K562 (cell line): Measurements from ENCODE around the gene TRIM33. TPM values are rescaled to one million over a fixed set of nuclear protein-coding genes. Genes with fewer than 3 reads are reported as not detected.

Experiments used
- ATAC-seq: fragments of 200-7000 bp; cut with Tn5 transposase; 3 replicates; pipeline ENCODE4 v1.9.1; 2020; ENCODE audit warnings: moderate library complexity
- BruUV-seq: library from RNA; stranded (reverse); fragments of 400-500 nt; replicated peaks from 2 replicates; lab custom pipeline; 2021; lab: Mats Ljungman, UMichigan
- CTCF ChIA-PET: fragments of 300-600 bp; formaldehyde crosslinking; extraction: SDS; loops from one replicate; lab custom pipeline; 2021; ENCODE audit warnings: low intra/inter-chr PET ratio; lab: Yijun Ruan, JAX
- POLR2A ChIA-PET: fragments of 300-600, 350-650 bp; sonication (Branson Sonifier 250); formaldehyde crosslinking; extraction: SDS; loops from one replicate; lab custom pipeline; 2021; ENCODE audit warnings: antibody characterized with exemption, inconsistent platforms; lab: Yijun Ruan, JAX
- DNase-seq, 4 experiments: peaks; one replicate each; pipeline versions ENCODE4 v3.0.0 to v3.0.0-alpha.2; 2011 to 2018; ENCODE audit warnings: low spot score in 3 of 4, mixed read lengths in 3 of 4; ENCODE audit errors: extremely low read depth in 1 of 4
- FAIRE-seq: peaks from 2 replicates; lab custom pipeline; 2011; peaks lifted over from hg19 to GRCh38; lab: Jason Lieb, UNC
- H2AFZ ChIP-seq: 2 replicates; pipeline ENCODE4 v1.6.0; 2011; ENCODE audit warnings: low read depth, low read length, control low read depth, inconsistent platforms
- H3K27ac ChIP-seq: fragments of 200-600 bp; 3 replicates; pipeline ENCODE4 v1.8.0; 2011; ENCODE audit warnings: low read depth, mild to moderate bottlenecking, control low read depth, inconsistent platforms, low read length, moderate library complexity, mixed read lengths; ENCODE audit errors: extremely low read depth
- H3K27me3 ChIP-seq, 2 experiments: fragments of 300-600 bp in 1 of 2; 2 replicates in 1 of 2; 3 replicates in 1 of 2; pipeline versions ENCODE4 v1.6.0 to v1.8.0; 2011; ENCODE audit warnings: inconsistent platforms in 2 of 2, low read length in 2 of 2, mild to moderate bottlenecking in 1 of 2, mixed read lengths in 1 of 2, moderate library complexity in 1 of 2; ENCODE audit not compliant: control insufficient read depth in 2 of 2, insufficient read depth in 2 of 2
- H3K36me3 ChIP-seq: fragments of 300-600 bp; 3 replicates; pipeline ENCODE4 v1.8.0; 2011; ENCODE audit warnings: mild to moderate bottlenecking, low read length, inconsistent platforms; ENCODE audit not compliant: control insufficient read depth, insufficient read depth
- H3K4me1 ChIP-seq, 2 experiments: fragments of 200-600 bp in 1 of 2; replicated peaks in 1 of 2; 2 replicates in 1 of 2; 3 replicates in 1 of 2; pipeline versions ENCODE4 v1.5.1 to v1.8.0; 2011; ENCODE audit warnings: inconsistent platforms in 2 of 2, low read length in 2 of 2, mild to moderate bottlenecking in 1 of 2, mixed read lengths in 1 of 2, moderate library complexity in 1 of 2; ENCODE audit not compliant: control insufficient read depth in 2 of 2, insufficient read depth in 2 of 2
- H3K4me2 ChIP-seq: 2 replicates; pipeline ENCODE4 v1.6.1; 2011; ENCODE audit warnings: low read length, control low read depth, inconsistent platforms, mixed read lengths; ENCODE audit not compliant: insufficient read depth
- H3K4me3 ChIP-seq: fragments of 200-600 bp; sonication (generic), shearing (Covaris generic); 2 replicates; pipeline ENCODE4 v1.5.1; 2016; ENCODE audit warnings: control low read depth, inconsistent platforms
- H3K79me2 ChIP-seq: fragments of 200-600 bp; 3 replicates; pipeline ENCODE4 v1.8.0; 2011; ENCODE audit warnings: low read length, inconsistent platforms; ENCODE audit not compliant: control insufficient read depth, insufficient read depth
- H3K9ac ChIP-seq, 2 experiments: 2 replicates each; pipeline versions ENCODE4 v1.6.0 to v1.6.1; 2011; ENCODE audit warnings: low read depth in 2 of 2, low read length in 2 of 2, control low read depth in 1 of 2, inconsistent platforms in 1 of 2, mild to moderate bottlenecking in 1 of 2, mixed read lengths in 1 of 2; ENCODE audit not compliant: insufficient read depth in 1 of 2
- H3K9me1 ChIP-seq: one replicate; pipeline ENCODE4 v1.6.0; 2011; ENCODE audit warnings: inconsistent platforms, mild to moderate bottlenecking, low read length, moderate library complexity; ENCODE audit not compliant: control insufficient read depth, insufficient read depth
- H3K9me3 ChIP-seq: replicated peaks from 2 replicates; pipeline ENCODE4 v1.5.1; 2011; ENCODE audit warnings: low read depth, low read length, inconsistent platforms; ENCODE audit not compliant: control insufficient read depth, insufficient read depth
- H4K20me1 ChIP-seq: replicated peaks from 2 replicates; pipeline ENCODE4 v1.6.1; 2011; ENCODE audit warnings: low read length, inconsistent platforms, mixed read lengths; ENCODE audit not compliant: control insufficient read depth, insufficient read depth
- BMI1 ChIP-seq: fragments of 150-350 bp; IDR thresholded peaks from 2 replicates; pipeline ENCODE4 v1.6.1; 2014; ENCODE audit warnings: low read length
- CBX5 ChIP-seq: IDR thresholded peaks from 2 replicates; pipeline ENCODE4 v1.6.1; 2014; ENCODE audit warnings: low read depth, borderline replicate concordance
- CHCHD3 ChIP-seq: fragments of 250-450 bp; sonication (Bioruptor Pico); IDR thresholded peaks from 2 replicates; pipeline ENCODE4 v2.1.2; 2022; ENCODE audit warnings: mild to moderate bottlenecking
- MED1 ChIP-seq: sonication (generic); formaldehyde crosslinking; IDR thresholded peaks from 2 replicates; pipeline ENCODE4 v1.8.1; 2023; ENCODE audit warnings: missing genetic modification reagents, borderline replicate concordance
- MLX ChIP-seq, 2 experiments: fragments of 450-650 bp in 1 of 2; sonication (generic) in 1 of 2; formaldehyde crosslinking; conservative IDR thresholded peaks; 2 replicates each; pipeline versions ENCODE4 v1.4.0 to v1.8.1; 2020 to 2022; ENCODE audit warnings: mild to moderate bottlenecking in 1 of 2, missing genetic modification reagents in 1 of 2
- NCOA6 ChIP-seq: fragments of 450-650 bp; IDR thresholded peaks from 2 replicates; pipeline ENCODE4 v1.6.1; 2017; ENCODE audit warnings: mild to moderate bottlenecking
- PPARD ChIP-seq: fragments of 250-450 bp; sonication (Bioruptor Pico); IDR thresholded peaks from 2 replicates; pipeline ENCODE4 v1.8.0; 2022; ENCODE audit warnings: inconsistent platforms, mild to moderate bottlenecking, moderate library complexity
- PTRF ChIP-seq: fragments of 450-650 bp; IDR thresholded peaks from 2 replicates; pipeline ENCODE4 v1.6.1; 2016; ENCODE audit warnings: mild to moderate bottlenecking, missing genetic modification characterization, missing compliant biosample characterization
- SFPQ ChIP-seq: fragments of 200-400 bp; formaldehyde crosslinking; IDR thresholded peaks from 2 replicates; pipeline ENCODE4 v1.6.1; 2017; ENCODE audit warnings: mild to moderate bottlenecking, low read depth, low read length, moderate library complexity
- ZBTB1 ChIP-seq: sonication (generic); formaldehyde crosslinking; IDR thresholded peaks from 2 replicates; pipeline ENCODE4 v1.8.1; 2023; ENCODE audit warnings: missing genetic modification reagents, low read depth, mild to moderate bottlenecking, borderline replicate concordance
- ZBTB43 ChIP-seq: sonication (generic); formaldehyde crosslinking; IDR thresholded peaks from 2 replicates; pipeline ENCODE4 v1.8.0; 2023; ENCODE audit warnings: mild to moderate bottlenecking, missing genetic modification reagents
- ZFPM2 ChIP-seq: fragments of 250-450 bp; sonication (Bioruptor Pico); IDR thresholded peaks from 2 replicates; pipeline ENCODE4 v1.5.1; 2022; ENCODE audit warnings: mild to moderate bottlenecking
- ZKSCAN1 ChIP-seq: fragments of 150-350 bp; IDR thresholded peaks from 2 replicates; pipeline ENCODE4 v1.6.1; 2016; ENCODE audit warnings: low read depth, low read length
- ZNF324 ChIP-seq: fragments of 250-450 bp; sonication (Bioruptor Pico); IDR thresholded peaks from 2 replicates; pipeline ENCODE4 v1.4.0; 2020; ENCODE audit warnings: mild to moderate bottlenecking
- WGBS: fragments of 100-300 bp; shearing (Covaris generic); methylation state at CpG from one replicate; pipeline ENCODE4 v1.1.6; 2016; ENCODE audit warnings: low coverage, mixed read lengths; ENCODE audit not compliant: insufficient coverage; ENCODE audit errors: missing lambda C conversion rate; 5-methylcytosine and 5-hydroxymethylcytosine counted together
- in situ Hi-C: fragments of 300-500 bp; cut with MboI; formaldehyde crosslinking; loops from 4 replicates; pipeline ENCODE4 v1.15.0; 2018; ENCODE audit warnings: inconsistent platforms, mixed read lengths
- intact Hi-C: fragments of 100-400 bp; cut with micrococcal nuclease; formaldehyde crosslinking; loops from 2 replicates; pipeline ENCODE4 v1.14.2; 2022
- polyA plus RNA-seq, 8 experiments: library from polyadenylated mRNA; depleted of rRNA in 4 of 8; stranded (reverse) in 5 of 8; unstranded in 3 of 8; fragments of >200 nt; fragmentation: Nextera tagmentation in 2 of 8; fragmentation: Illumina TruSeq in 1 of 8; extraction: Ambion mirVana in 2 of 8; extraction: Trizol in 1 of 8; gene quantifications; 2 replicates each; pipeline versions ENCODE4 v1.2.1 to v1.2.3, GENCODE V29; 2011 to 2014; ENCODE audit warnings: inconsistent platforms in 1 of 8, missing spikeins in 1 of 8
- total RNA-seq, 7 experiments: library from RNA; depleted of rRNA in 6 of 7; stranded (reverse); fragments of >200 nt in 6 of 7; fragmentation: Illumina TruSeq in 2 of 7; extraction: Trizol in 2 of 7; gene quantifications; 2 replicates each; pipeline versions ENCODE4 v1.2.1 to v1.2.3, GENCODE V29; 2011 to 2021; ENCODE audit warnings: low replicate concordance in 1 of 7

TRIM33 gene
- total and polyA plus RNA-seq, 9 of the 15 experiments (the other 6 are each of a cell fraction or from before 2014, with no cell fraction given), result 9.3 to 58.4 (median 40.2) TPM

- no peaks in the 10 kb centered on the region for H3K9me1 ChIP-seq
- TF ChIP-seq ZBTB1 (CRISPR knock-in tag), result no peak
- TF ChIP-seq NCOA6, result no peak
- no peak for TF ChIP-seq BMI1
- no peak for TF ChIP-seq MED1 (CRISPR knock-in tag)
- TF ChIP-seq ZKSCAN1, result no peak
- no peak for TF ChIP-seq ZNF324 (CRISPR knock-in tag)
- H3K27ac ChIP-seq, result no peak overlapping the region
- DNase-seq, result no peak
- no peak overlapping the region for H3K4me2 ChIP-seq
- no peaks in the 10 kb centered on the region for H4K20me1 ChIP-seq
- H3K4me1 ChIP-seq, result no peaks in the 10 kb centered on the region
- no peaks in the 10 kb centered on the region for H3K79me2 ChIP-seq
- ATAC-seq, result no peak
- no peaks in the 10 kb centered on the region for H3K27me3 ChIP-seq
- no peaks in the 10 kb centered on the region for H3K9me3 ChIP-seq
- H3K36me3 ChIP-seq, result no peaks in the 10 kb centered on the region
- intact Hi-C loops (no loop called here), in situ Hi-C loops (no loop called here)
- no TSS peak for BruUV-seq
- ChIA-PET CTCF (no interaction called here), POLR2A (interaction anchor here (1.0 kb wide), 1 partner anchor 31 kb away, joined by 4 read pairs; no protein-coding TSS in a partner anchor)
- no peak overlapping the region for H2AFZ ChIP-seq
- FAIRE-seq, result no peak
- H3K9ac ChIP-seq, result no peak overlapping the region
- 17% methylated on average over 1 of the region's 1 CpG for WGBS
- H3K4me3 ChIP-seq, result no peak overlapping the region
Observed at GRCh38 chr1:114547076-114547475, 36.1 kb upstream of the TRIM33 start.

- Histone ChIP-seq H3K36me3 (no peaks in the 10 kb centered on the region), H4K20me1 (no peaks in the 10 kb centered on the region), H2AFZ (no peak overlapping the region), H3K9ac (no peak overlapping the region), H3K27ac (no peak overlapping the region), H3K79me2 (no peaks in the 10 kb centered on the region), H3K27me3 (no peaks in the 10 kb centered on the region), H3K4me2 (no peak overlapping the region), H3K9me3 (no peaks in the 10 kb centered on the region), H3K4me3 (no peak overlapping the region), H3K4me1 (no peaks in the 10 kb centered on the region), H3K9me1 (no peaks in the 10 kb centered on the region)
- POLR2A ChIA-PET, result interaction anchor here (0.7 kb wide), 1 partner anchor 19 kb away, joined by 3 read pairs; no protein-coding TSS in a partner anchor
- intact Hi-C loops, result no loop called here
- 48% methylated on average over 2 of the region's 2 CpGs for WGBS
- no TSS peak for BruUV-seq
- CTCF ChIA-PET, result no interaction called here
- FAIRE-seq (no peak), DNase-seq (no peak), ATAC-seq (no peak)
- in situ Hi-C loops, result no loop called here
- no peak for TF ChIP-seq SFPQ
- no peak for TF ChIP-seq ZFPM2 (CRISPR knock-in tag)
- TF ChIP-seq MLX (CRISPR knock-in tag; conservative IDR thresholded peaks at IDR 0.05), result no peak
- no peak for TF ChIP-seq ZBTB43 (CRISPR knock-in tag)
- no peak for TF ChIP-seq PPARD (CRISPR knock-in tag)
- no peak for TF ChIP-seq CBX5
- no peak for TF ChIP-seq CHCHD3
- no peak for TF ChIP-seq PTRF (tag)
Observed at GRCh38 chr1:114545796-114546195, 34.8 kb upstream of the TRIM33 start.
